H1 (cell line): ENCODE measurements around the gene SLC2A1. TPM values are rescaled to one million over a fixed set of nuclear protein-coding genes. Genes with fewer than 3 reads are reported as not detected.

Source experiments
- CTCF ChIA-PET: fragments of 300-600 bp; sonication (Branson Sonifier 250); formaldehyde crosslinking; loops from one replicate; lab custom pipeline; 2021; ENCODE audit not compliant: partially characterized antibody; lab: Charles Lee
- POLR2A ChIA-PET: fragments of 300-600 bp; sonication (Branson Sonifier 250); formaldehyde crosslinking; loops from one replicate; lab custom pipeline; 2021; ENCODE audit warnings: inconsistent platforms; ENCODE audit not compliant: partially characterized antibody; lab: Charles Lee
- DNase-seq, 2 experiments: peaks; one replicate each; pipeline versions ENCODE4 v3.0.0 to v3.0.0-alpha.2; 2010 to 2022; ENCODE audit warnings: low spot score in 2 of 2, low read depth in 1 of 2, mixed read lengths in 1 of 2
- FAIRE-seq: peaks from 2 replicates; lab custom pipeline; 2011; peaks lifted over from hg19 to GRCh38; lab: Jason Lieb, UNC
- H2AFZ ChIP-seq: 2 replicates; pipeline ENCODE4 v1.8.1; 2012; ENCODE audit warnings: low read length, inconsistent platforms
- H2AK5ac ChIP-seq: 2 replicates; pipeline ENCODE4 v1.6.1; 2013; ENCODE audit warnings: low read depth, low read length
- H2BK120ac ChIP-seq: replicated peaks from 2 replicates; pipeline ENCODE3; 2013; ENCODE audit warnings: low read depth, low read length, inconsistent platforms
- H2BK12ac ChIP-seq: 2 replicates; pipeline ENCODE4 v1.6.1; 2013; ENCODE audit warnings: low read depth, low read length
- H2BK15ac ChIP-seq: 2 replicates; pipeline ENCODE4 v1.6.1; 2013; ENCODE audit warnings: low read length
- H2BK20ac ChIP-seq: 2 replicates; pipeline ENCODE4 v1.6.1; 2013; ENCODE audit warnings: low read length
- H2BK5ac ChIP-seq: 2 replicates; pipeline ENCODE4 v1.6.1; 2013; ENCODE audit warnings: low read depth, low read length
- H3K14ac ChIP-seq: 2 replicates; pipeline ENCODE4 v1.6.1; 2013; ENCODE audit warnings: inconsistent platforms; ENCODE audit not compliant: insufficient read length
- H3K18ac ChIP-seq: 2 replicates; pipeline ENCODE4 v1.6.1; 2013; ENCODE audit warnings: low read length; ENCODE audit errors: extremely low read depth
- H3K23ac ChIP-seq: 2 replicates; pipeline ENCODE4 v1.6.1; 2013; ENCODE audit warnings: inconsistent platforms; ENCODE audit not compliant: insufficient read length
- H3K23me2 ChIP-seq: 2 replicates; pipeline ENCODE4 v1.6.1; 2013; ENCODE audit warnings: low read depth, low read length
- H3K27ac ChIP-seq: 2 replicates; pipeline ENCODE4 v1.6.1; 2011; ENCODE audit warnings: low read depth, low read length, inconsistent platforms
- H3K27me3 ChIP-seq, 4 experiments: replicated peaks in 1 of 4; 1 replicate in 1 of 4; 2 replicates in 3 of 4; pipeline versions ENCODE4 v1.6.1 to v1.8.1; 2011 to 2013; ENCODE audit warnings: low read length in 3 of 4, mild to moderate bottlenecking in 3 of 4, inconsistent platforms in 2 of 4, mixed read lengths in 2 of 4, moderate library complexity in 1 of 4; ENCODE audit not compliant: control insufficient read depth in 3 of 4, insufficient read depth in 3 of 4; ENCODE audit errors: extremely low read depth in 1 of 4
- H3K36me3 ChIP-seq, 4 experiments: 2 replicates each; pipeline versions ENCODE4 v1.6.1 to v1.8.1; 2011 to 2013; ENCODE audit warnings: mild to moderate bottlenecking in 4 of 4, low read length in 3 of 4, moderate library complexity in 2 of 4, control low read depth in 1 of 4, inconsistent platforms in 1 of 4; ENCODE audit not compliant: insufficient read depth in 4 of 4, control insufficient read depth in 2 of 4
- H3K4ac ChIP-seq: replicated peaks from 2 replicates; pipeline ENCODE3; 2013; ENCODE audit warnings: low read length, low read depth, mixed read lengths, inconsistent platforms; ENCODE audit not compliant: insufficient read length
- H3K4me1 ChIP-seq, 4 experiments: replicated peaks in 1 of 4; 1 replicate in 1 of 4; 2 replicates in 3 of 4; pipeline versions ENCODE4 v1.6.1 to v1.8.1; 2011 to 2013; ENCODE audit warnings: low read length in 3 of 4, inconsistent platforms in 2 of 4, mixed read lengths in 1 of 4; ENCODE audit not compliant: insufficient read depth in 4 of 4, control insufficient read depth in 3 of 4
- H3K4me2 ChIP-seq, 2 experiments: 2 replicates each; pipeline versions ENCODE4 v1.6.1 to v1.8.1; 2011 to 2013; ENCODE audit warnings: low read depth in 2 of 2, low read length in 2 of 2, control low read depth in 1 of 2, inconsistent platforms in 1 of 2, mild to moderate bottlenecking in 1 of 2; ENCODE audit not compliant: insufficient read depth in 1 of 2
- H3K4me3 ChIP-seq, 4 experiments: fragments of 200-600, 300-600 bp in 1 of 4; sonication (generic), shearing (Covaris generic), sonication (Bioruptor Twin) in 1 of 4; 2 replicates each; pipeline versions ENCODE4 v1.5.1 to v1.8.1; 2011 to 2016; ENCODE audit warnings: low read length in 4 of 4, low read depth in 3 of 4, control low read depth in 2 of 4, inconsistent platforms in 2 of 4, mild to moderate bottlenecking in 2 of 4, mixed read lengths in 1 of 4, moderate library complexity in 1 of 4; ENCODE audit not compliant: insufficient read depth in 2 of 4; ENCODE audit errors: extremely low read depth in 1 of 4
- H3K56ac ChIP-seq: replicated peaks from 2 replicates; pipeline ENCODE3; 2013; ENCODE audit warnings: low read depth, mild to moderate bottlenecking, mixed read lengths, low read length, inconsistent platforms; ENCODE audit not compliant: insufficient read length
- H3K79me1 ChIP-seq: 2 replicates; pipeline ENCODE4 v1.6.1; 2013; ENCODE audit warnings: low read depth, low read length, control low read depth
- H3K79me2 ChIP-seq, 2 experiments: 2 replicates each; pipeline versions ENCODE4 v1.6.1 to v1.8.1; 2012 to 2013; ENCODE audit warnings: low read length in 2 of 2, mild to moderate bottlenecking in 2 of 2, inconsistent platforms in 1 of 2; ENCODE audit not compliant: insufficient read depth in 2 of 2, control insufficient read depth in 1 of 2
- H3K9ac ChIP-seq, 4 experiments: replicated peaks in 1 of 4; 1 replicate in 1 of 4; 2 replicates in 3 of 4; pipeline versions ENCODE4 v1.6.1 to v1.8.1; 2011 to 2013; ENCODE audit warnings: low read depth in 3 of 4, low read length in 3 of 4, control low read depth in 2 of 4, mild to moderate bottlenecking in 2 of 4, moderate library complexity in 2 of 4, inconsistent platforms in 1 of 4; ENCODE audit errors: extremely low read depth in 1 of 4
- H3K9me3 ChIP-seq, 2 experiments: 2 replicates each; pipeline versions ENCODE4 v1.6.1 to v1.8.1; 2012 to 2013; ENCODE audit warnings: mild to moderate bottlenecking in 2 of 2, moderate library complexity in 2 of 2, control low read depth in 1 of 2, inconsistent platforms in 1 of 2, low read depth in 1 of 2, low read length in 1 of 2, mixed read lengths in 1 of 2; ENCODE audit not compliant: insufficient read depth in 2 of 2
- H4K20me1 ChIP-seq, 2 experiments: replicated peaks in 1 of 2; 2 replicates each; pipeline versions ENCODE3 to v1.8.1; 2011 to 2013; ENCODE audit warnings: inconsistent platforms in 2 of 2, low read length in 2 of 2, mild to moderate bottlenecking in 1 of 2; ENCODE audit not compliant: insufficient read depth in 2 of 2, control insufficient read depth in 1 of 2
- H4K5ac ChIP-seq: 2 replicates; pipeline ENCODE4 v1.6.1; 2013; ENCODE audit warnings: low read length, low read depth, mixed read lengths, inconsistent platforms; ENCODE audit not compliant: insufficient read length
- H4K8ac ChIP-seq: 2 replicates; pipeline ENCODE4 v1.8.0; 2013; ENCODE audit warnings: mild to moderate bottlenecking, moderate library complexity, low read length, inconsistent platforms; ENCODE audit not compliant: insufficient read depth; ENCODE audit errors: extremely low read depth
- H4K91ac ChIP-seq: replicated peaks from 2 replicates; pipeline ENCODE3; 2013; ENCODE audit warnings: low read length, mixed read lengths, inconsistent platforms; ENCODE audit not compliant: insufficient read length
- BCL11A ChIP-seq, 2 experiments: IDR thresholded peaks; one replicate each; pipeline ENCODE4 v1.6.1; 2011; ENCODE audit warnings: low read depth in 2 of 2, low read length in 2 of 2, mild to moderate bottlenecking in 2 of 2
- BRCA1 ChIP-seq: IDR thresholded peaks from 2 replicates; pipeline ENCODE4 v1.6.1; 2012; ENCODE audit warnings: low read depth, low read length, improper control_type of control experiment
- CBX5 ChIP-seq: fragments of 300-800, 300-1000 bp; sonication (generic); IDR thresholded peaks from 2 replicates; pipeline ENCODE4 v1.7.1; 2016; ENCODE audit warnings: antibody characterized with exemption, low read length, low read depth
- CREB1 ChIP-seq: IDR thresholded peaks from 2 replicates; pipeline ENCODE4 v1.6.1; 2012; ENCODE audit warnings: inconsistent platforms
- CTBP2 ChIP-seq: IDR thresholded peaks from 2 replicates; pipeline ENCODE4 v1.7.0; 2011; ENCODE audit warnings: borderline replicate concordance, mild to moderate bottlenecking, moderate library complexity, mixed read lengths, low read length; ENCODE audit not compliant: insufficient read depth, insufficient read length
- JUND ChIP-seq: IDR thresholded peaks from 2 replicates; pipeline ENCODE4 v1.6.1; 2011; ENCODE audit warnings: mild to moderate bottlenecking, improper control_type of control experiment, low read length
- PHF8 ChIP-seq: fragments of 200-600 bp; sonication (generic); conservative IDR thresholded peaks from 2 replicates; pipeline ENCODE4 v1.7.1; 2012; ENCODE audit warnings: low read depth, mild to moderate bottlenecking, inconsistent platforms, low read length, moderate library complexity
- RFX5 ChIP-seq: IDR thresholded peaks from 2 replicates; pipeline ENCODE4 v1.6.1; 2011; ENCODE audit warnings: low read depth, low read length, improper control_type of control experiment, borderline replicate concordance
- SP4 ChIP-seq: IDR thresholded peaks from 2 replicates; pipeline ENCODE4 v1.6.1; 2012; ENCODE audit warnings: low read length, inconsistent platforms
- TAF1 ChIP-seq: IDR thresholded peaks from 2 replicates; pipeline ENCODE4 v1.6.1; 2011; ENCODE audit warnings: mild to moderate bottlenecking, low read depth, low read length
- TCF12 ChIP-seq: IDR thresholded peaks from 2 replicates; pipeline ENCODE4 v1.6.1; 2011; ENCODE audit warnings: low read depth, mild to moderate bottlenecking, low read length
- WGBS, 2 experiments: shearing (Covaris generic) in 1 of 2; methylation state at CpG; one replicate each; pipeline versions ENCODE4 v1.1.6 to v1.1.7; 2013 to 2015; ENCODE audit warnings: low lambda C conversion rate in 2 of 2, mixed read lengths in 2 of 2, inconsistent platforms in 1 of 2, low coverage in 1 of 2, missing lambda C conversion rate in 1 of 2; ENCODE audit not compliant: insufficient replicate concordance in 2 of 2, insufficient coverage in 1 of 2, insufficient read length in 1 of 2; ENCODE audit errors: extremely low coverage in 1 of 2, missing lambda C conversion rate in 1 of 2; 5-methylcytosine and 5-hydroxymethylcytosine counted together
- polyA plus RNA-seq, 7 experiments: library from polyadenylated mRNA; depleted of rRNA in 3 of 7; stranded (reverse) in 5 of 7; unstranded in 2 of 7; fragments of >200 nt in 5 of 7; fragments of 200-250 nt in 2 of 7; gene quantifications; 1 replicate in 5 of 7; 2 replicates in 1 of 7; 4 replicates in 1 of 7; pipeline versions ENCODE4 v1.2.1 to v1.2.3, GENCODE V29; 2011 to 2013; ENCODE audit warnings: missing spikeins in 2 of 7, mixed read lengths in 2 of 7
- total RNA-seq: library from RNA; stranded (reverse); fragmentation: NEBNext Ultra II Directional; extraction: Animal tissue kit (Norgen Biotek cat#: 25700); gene quantifications from 2 replicates; pipeline ENCODE4 v1.2.1, GENCODE V29; 2021
- TF ChIP-seq, protein P1 (sequence below), 3 experiments: IDR thresholded peaks; 1 replicate in 2 of 3; 2 replicates in 1 of 3; pipeline versions ENCODE4 v1.5.1 to v1.6.1; 2011; ENCODE audit warnings: low read length in 3 of 3, mild to moderate bottlenecking in 3 of 3, inconsistent platforms in 2 of 3, low read depth in 1 of 3, moderate library complexity in 1 of 3; ENCODE audit not compliant: insufficient read depth in 1 of 3; ENCODE audit errors: control extremely low read depth in 1 of 3

Gene SLC2A1
- total and polyA plus RNA-seq, 2 of the 8 experiments (the other 6 are each of a cell fraction or from before 2014, with no cell fraction given), result 230 to 308 TPM

DNA sequence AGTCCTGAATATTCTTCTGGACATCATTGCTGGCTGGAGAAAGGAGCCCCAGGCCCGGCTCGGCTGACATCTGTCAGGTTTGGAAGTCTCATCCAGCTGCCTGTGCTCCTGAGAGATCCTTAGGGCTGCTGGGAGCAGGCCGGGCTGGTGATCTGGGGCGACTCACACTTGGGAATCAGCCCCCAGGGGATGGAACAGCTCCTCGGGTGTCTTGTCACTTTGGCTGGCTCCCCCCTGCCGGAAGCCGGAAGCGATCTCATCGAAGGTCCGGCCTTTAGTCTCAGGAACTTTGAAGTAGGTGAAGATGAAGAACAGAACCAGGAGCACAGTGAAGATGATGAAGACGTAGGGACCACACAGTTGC lies 31.8 kb downstream of the SLC2A1 start:
- Histone ChIP-seq H3K27ac (no peak overlapping the region), H3K36me3 (peaks cover 44 to 56% (median 54%) of the 10 kb centered on the region in 4 experiments), H3K4me1 (peaks cover 4 to 11% (median 7%) of the 10 kb centered on the region in 4 experiments), H2BK20ac (no peak overlapping the region), H4K8ac (no peak overlapping the region; the same call in 1 of the 2 replicates), H3K14ac (no peak overlapping the region), H2BK5ac (no peak overlapping the region), H4K20me1 (peaks cover 4 to 22% of the 10 kb centered on the region in 2 experiments), H3K23me2 (peaks cover 7% of the 10 kb centered on the region; the same call in 1 of the 2 replicates), H3K27me3 (no peaks in the 10 kb centered on the region), H3K4me2 (no peak overlapping the region), H3K4ac (no peak overlapping the region), H3K23ac (no peak overlapping the region), H3K4me3 (no peak overlapping the region), H3K79me1 (peaks cover 2% of the 10 kb centered on the region), H4K91ac (no peak overlapping the region), H4K5ac (no peak overlapping the region), H3K56ac (no peak overlapping the region), H3K18ac (no peak overlapping the region), H3K9ac (no peak overlapping the region), H3K9me3 (no peaks in the 10 kb centered on the region), H2AFZ (no peak overlapping the region), H2BK120ac (no peak overlapping the region), H3K79me2 (peaks cover 0 to 6% of the 10 kb centered on the region in 2 experiments; a peak in 1 of 4 replicates), H2AK5ac (no peak overlapping the region), H2BK12ac (no peak overlapping the region), H2BK15ac (no peak overlapping the region)
- POLR2A ChIA-PET, result interaction anchor here (1.2 to 7.2 kb wide), 2 partner anchors 9 to 30 kb away, joined by 7 to 40 read pairs; no protein-coding TSS in a partner anchor
- DNase-seq, result no peak
- WGBS, 2 experiments, result 95% methylated on average over 11 of the region's 11 CpGs; no CpG with 5 or more reads in 1 of the 2 experiments
- CTCF ChIA-PET, result interaction anchor here (0.7 to 9.3 kb wide), 7 partner anchors 10 to 143 kb away, joined by 3 to 136 read pairs (median 5); no protein-coding TSS in a partner anchor
- FAIRE-seq, result no peak
- TF ChIP-seq, protein P1, sequence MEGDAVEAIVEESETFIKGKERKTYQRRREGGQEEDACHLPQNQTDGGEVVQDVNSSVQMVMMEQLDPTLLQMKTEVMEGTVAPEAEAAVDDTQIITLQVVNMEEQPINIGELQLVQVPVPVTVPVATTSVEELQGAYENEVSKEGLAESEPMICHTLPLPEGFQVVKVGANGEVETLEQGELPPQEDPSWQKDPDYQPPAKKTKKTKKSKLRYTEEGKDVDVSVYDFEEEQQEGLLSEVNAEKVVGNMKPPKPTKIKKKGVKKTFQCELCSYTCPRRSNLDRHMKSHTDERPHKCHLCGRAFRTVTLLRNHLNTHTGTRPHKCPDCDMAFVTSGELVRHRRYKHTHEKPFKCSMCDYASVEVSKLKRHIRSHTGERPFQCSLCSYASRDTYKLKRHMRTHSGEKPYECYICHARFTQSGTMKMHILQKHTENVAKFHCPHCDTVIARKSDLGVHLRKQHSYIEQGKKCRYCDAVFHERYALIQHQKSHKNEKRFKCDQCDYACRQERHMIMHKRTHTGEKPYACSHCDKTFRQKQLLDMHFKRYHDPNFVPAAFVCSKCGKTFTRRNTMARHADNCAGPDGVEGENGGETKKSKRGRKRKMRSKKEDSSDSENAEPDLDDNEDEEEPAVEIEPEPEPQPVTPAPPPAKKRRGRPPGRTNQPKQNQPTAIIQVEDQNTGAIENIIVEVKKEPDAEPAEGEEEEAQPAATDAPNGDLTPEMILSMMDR (IDR thresholded peaks at IDR 0.05; ENCODE audit: control extremely low read depth in 1 of 3, insufficient read depth in 1 of 3, low read depth in 1 of 3, low read length in 3 of 3), result no peak
- TF ChIP-seq PHF8 (no peak), TAF1 (no peak), TCF12 (no peak), CTBP2 (no peak), SP4 (no peak), BCL11A (IDR thresholded peaks at IDR 0.05; ENCODE audit: low read depth in 2 of 2, low read length in 2 of 2) (no peak), CBX5 (no peak), RFX5 (no peak), CREB1 (no peak), JUND (no peak), BRCA1 (no peak)
